ENCODE results near the gene P2RX2.

DNA sequence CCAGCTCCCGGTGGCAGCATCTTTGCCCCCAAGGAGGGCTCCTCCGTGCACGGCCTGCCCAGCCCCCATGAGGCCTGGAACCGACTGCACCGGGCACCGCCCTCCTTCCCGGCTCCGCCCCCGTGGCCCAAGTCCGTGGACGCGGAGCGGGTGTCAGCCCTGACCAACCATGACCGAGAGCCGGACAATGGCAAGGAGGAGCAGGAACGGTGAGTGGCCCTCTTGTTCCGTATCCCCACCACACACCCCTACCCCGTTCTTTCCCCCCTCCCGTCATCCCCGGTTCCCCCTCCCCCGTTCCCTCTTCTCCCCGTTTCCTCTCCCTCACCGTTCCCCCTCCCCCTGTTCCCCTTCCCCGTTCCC is 36.5 kb upstream of the P2RX2 start:
- TF ChIP-seq, protein P1, sequence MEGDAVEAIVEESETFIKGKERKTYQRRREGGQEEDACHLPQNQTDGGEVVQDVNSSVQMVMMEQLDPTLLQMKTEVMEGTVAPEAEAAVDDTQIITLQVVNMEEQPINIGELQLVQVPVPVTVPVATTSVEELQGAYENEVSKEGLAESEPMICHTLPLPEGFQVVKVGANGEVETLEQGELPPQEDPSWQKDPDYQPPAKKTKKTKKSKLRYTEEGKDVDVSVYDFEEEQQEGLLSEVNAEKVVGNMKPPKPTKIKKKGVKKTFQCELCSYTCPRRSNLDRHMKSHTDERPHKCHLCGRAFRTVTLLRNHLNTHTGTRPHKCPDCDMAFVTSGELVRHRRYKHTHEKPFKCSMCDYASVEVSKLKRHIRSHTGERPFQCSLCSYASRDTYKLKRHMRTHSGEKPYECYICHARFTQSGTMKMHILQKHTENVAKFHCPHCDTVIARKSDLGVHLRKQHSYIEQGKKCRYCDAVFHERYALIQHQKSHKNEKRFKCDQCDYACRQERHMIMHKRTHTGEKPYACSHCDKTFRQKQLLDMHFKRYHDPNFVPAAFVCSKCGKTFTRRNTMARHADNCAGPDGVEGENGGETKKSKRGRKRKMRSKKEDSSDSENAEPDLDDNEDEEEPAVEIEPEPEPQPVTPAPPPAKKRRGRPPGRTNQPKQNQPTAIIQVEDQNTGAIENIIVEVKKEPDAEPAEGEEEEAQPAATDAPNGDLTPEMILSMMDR (IDR thresholded peaks at IDR 0.05): no peak
- no peak for TF ChIP-seq POLR2A (IDR thresholded peaks at IDR 0.05)

Data from body of pancreas (tissue), 4 donors.